GM23248 (cell line): ENCODE data around the gene HOXB2. TPM values are rescaled to one million over a fixed set of nuclear protein-coding genes. Genes with fewer than 3 reads are reported as not detected.
A peak's percentile ranks its signal among the peaks of the same experiment; 100 is the strongest.

Source experiments
- DNase-seq: peaks from one replicate; pipeline ENCODE4 v3.0.0-alpha.2; 2015
- H2AFZ ChIP-seq: fragments of 200-600 bp; sonication (generic); 2 replicates; pipeline ENCODE4 v1.6.1; 2016; ENCODE audit warnings: antibody characterized with exemption
- H3F3A ChIP-seq: fragments of 200-600 bp; sonication (generic); 2 replicates; pipeline ENCODE4 v1.6.1; 2016; ENCODE audit warnings: mild to moderate bottlenecking, antibody characterized with exemption, mixed run types; ENCODE audit not compliant: insufficient read depth
- H3K27ac ChIP-seq: fragments of 200-600 bp; sonication (generic); 2 replicates; pipeline ENCODE4 v1.5.1; 2016; ENCODE audit warnings: mild to moderate bottlenecking
- H3K27me3 ChIP-seq: fragments of 200-600 bp; sonication (generic); replicated peaks from 2 replicates; pipeline ENCODE4 v1.6.1; 2016; ENCODE audit warnings: mild to moderate bottlenecking; ENCODE audit not compliant: insufficient read depth
- H3K36me3 ChIP-seq: fragments of 200-600 bp; sonication (generic); 2 replicates; pipeline ENCODE4 v1.6.1; 2016; ENCODE audit warnings: low read depth, mild to moderate bottlenecking
- H3K4me1 ChIP-seq: fragments of 200-600 bp; sonication (generic); 2 replicates; pipeline ENCODE4 v1.6.1; 2016; ENCODE audit warnings: mild to moderate bottlenecking; ENCODE audit not compliant: insufficient read depth
- H3K4me2 ChIP-seq: fragments of 200-600 bp; sonication (generic); one replicate; pipeline ENCODE4 v1.6.1; 2016; ENCODE audit warnings: mild to moderate bottlenecking; ENCODE audit not compliant: unreplicated experiment
- H3K4me3 ChIP-seq: fragments of 200-600 bp; sonication (generic); 2 replicates; pipeline ENCODE4 v1.5.1; 2016; ENCODE audit warnings: mild to moderate bottlenecking
- H3K79me2 ChIP-seq: fragments of 200-600 bp; sonication (generic); 2 replicates; pipeline ENCODE4 v1.6.1; 2016; ENCODE audit warnings: mild to moderate bottlenecking; ENCODE audit not compliant: insufficient read depth
- H3K9ac ChIP-seq: fragments of 200-600 bp; sonication (generic); 2 replicates; pipeline ENCODE4 v1.6.1; 2016; ENCODE audit warnings: mild to moderate bottlenecking
- H3K9me2 ChIP-seq: fragments of 200-600 bp; sonication (generic); 2 replicates; pipeline ENCODE4 v1.6.1; 2016; ENCODE audit warnings: mixed run types, mild to moderate bottlenecking, moderate library complexity; ENCODE audit not compliant: insufficient read depth
- H3K9me3 ChIP-seq: fragments of 200-600 bp; sonication (generic); one replicate; pipeline ENCODE4 v1.6.1; 2017; ENCODE audit warnings: low read depth
- H4K20me1 ChIP-seq: fragments of 200-600 bp; sonication (generic); 2 replicates; pipeline ENCODE4 v1.6.0; 2016; ENCODE audit not compliant: insufficient read depth
- EZH2 ChIP-seq: fragments of 200-600 bp; sonication (generic); IDR thresholded peaks from 2 replicates; pipeline ENCODE4 v1.6.1; 2018; ENCODE audit warnings: antibody characterized with exemption, mild to moderate bottlenecking; ENCODE audit not compliant: insufficient read depth, poor library complexity, severe bottlenecking
- EZH2phosphoT487 ChIP-seq: fragments of 200-600 bp; sonication (generic); IDR thresholded peaks from 2 replicates; pipeline ENCODE4 v1.6.1; 2018; ENCODE audit warnings: antibody characterized with exemption, moderate library complexity, mild to moderate bottlenecking, low read depth; ENCODE audit not compliant: insufficient read depth
- WGBS, 2 experiments: methylation state at CpG; one replicate each; pipeline ENCODE4 v1.1.6; 2015 to 2017; ENCODE audit warnings: low lambda C conversion rate in 2 of 2, low coverage in 1 of 2; ENCODE audit errors: missing lambda C conversion rate in 2 of 2; 5-methylcytosine and 5-hydroxymethylcytosine counted together
- in situ Hi-C: fragments of 300-500 bp; cut with MboI; formaldehyde crosslinking; loops from 2 replicates; pipeline ENCODE4 v1.15.0; 2020
- polyA plus RNA-seq: library from polyadenylated mRNA; unstranded; fragments of >200 nt; fragmentation: Nextera tagmentation; extraction: Ambion mirVana; gene quantifications from 2 replicates; pipeline ENCODE4 v1.2.1, GENCODE V29; 2016
- total RNA-seq: library from RNA; depleted of rRNA; stranded (reverse); fragments of >200 nt; shearing (Covaris generic); gene quantifications from 2 replicates; pipeline ENCODE4 v1.2.3, GENCODE V29; 2014

HOXB2 gene
- total and polyA plus RNA-seq, 2 experiments from 2014 or later: 12.1 to 25.3 TPM

- DNase-seq: peak; percentile 49
- no peaks in the 10 kb centered on the region for H4K20me1 ChIP-seq
- H3K9me2 ChIP-seq: no peaks in the 10 kb centered on the region
- no peaks in the 10 kb centered on the region for H3K36me3 ChIP-seq
- no peaks in the 10 kb centered on the region for H3K9me3 ChIP-seq
- 72 to 77% methylated on average over 15 of the region's 15 CpGs for WGBS, 2 experiments
- in situ Hi-C loops: no loop called here
- H3K27ac ChIP-seq: no peak overlapping the region
- peaks cover 3% of the 10 kb centered on the region for H3F3A ChIP-seq
- no peak for TF ChIP-seq EZH2
- H3K4me2 ChIP-seq: no peak overlapping the region
- H2AFZ ChIP-seq: no peak overlapping the region
- peaks cover 3% of the 10 kb centered on the region for H3K4me1 ChIP-seq
- H3K9ac ChIP-seq: no peak overlapping the region
- H3K27me3 ChIP-seq: no peaks in the 10 kb centered on the region
- H3K4me3 ChIP-seq: no peak overlapping the region
- H3K79me2 ChIP-seq: peaks cover 82% of the 10 kb centered on the region
Measured at GRCh38 chr17:48561884-48562810, 17.2 kb upstream of the HOXB2 start.

- Histone ChIP-seq H3K4me1 (peaks cover 18% of the 10 kb centered on the region), H3K9ac (no peak overlapping the region), H2AFZ (no peak overlapping the region), H3K4me3 (no peak overlapping the region), H3K27me3 (no peaks in the 10 kb centered on the region), H3F3A (peaks cover 17% of the 10 kb centered on the region), H3K9me3 (no peaks in the 10 kb centered on the region), H3K36me3 (no peaks in the 10 kb centered on the region), H3K79me2 (peaks cover 64% of the 10 kb centered on the region), H3K4me2 (no peak overlapping the region), H3K27ac (no peak overlapping the region), H3K9me2 (no peaks in the 10 kb centered on the region), H4K20me1 (no peaks in the 10 kb centered on the region)
- no peak for TF ChIP-seq EZH2
- no peak for DNase-seq
- 73 to 78% methylated on average over 13 to 14 of the region's 14 CpGs for WGBS, 2 experiments
- in situ Hi-C loops: no loop called here
Measured at GRCh38 chr17:48559840-48560817, 15.2 kb upstream of the HOXB2 start.

GRCh38 chr17:48559122-48559839 lies 14.4 kb upstream of the HOXB2 start:
- no peaks in the 10 kb centered on the region for H3K9me2 ChIP-seq
- no peaks in the 10 kb centered on the region for H4K20me1 ChIP-seq
- no peak overlapping the region for H2AFZ ChIP-seq
- no peaks in the 10 kb centered on the region for H3K9me3 ChIP-seq
- H3F3A ChIP-seq: peaks cover 17% of the 10 kb centered on the region
- 88 to 92% methylated on average over 16 of the region's 16 CpGs for WGBS, 2 experiments
- no peak overlapping the region for H3K4me3 ChIP-seq
- in situ Hi-C loops: no loop called here
- no peak overlapping the region for H3K27ac ChIP-seq
- H3K4me2 ChIP-seq: no peak overlapping the region
- DNase-seq: no peak
- H3K79me2 ChIP-seq: peaks cover 69% of the 10 kb centered on the region
- no peak for TF ChIP-seq EZH2phosphoT487
- no peak for TF ChIP-seq EZH2
- no peaks in the 10 kb centered on the region for H3K36me3 ChIP-seq
- no peaks in the 10 kb centered on the region for H3K27me3 ChIP-seq
- peaks cover 22% of the 10 kb centered on the region for H3K4me1 ChIP-seq
- H3K9ac ChIP-seq: no peak overlapping the region

GRCh38 chr17:48558831-48559121 lies 13.9 kb upstream of the HOXB2 start:
- H3K4me3 ChIP-seq: no peak overlapping the region
- H3K9me3 ChIP-seq: no peaks in the 10 kb centered on the region
- TF ChIP-seq EZH2 (no peak), EZH2phosphoT487 (no peak)
- no peak overlapping the region for H3K9ac ChIP-seq
- H3K79me2 ChIP-seq: peaks cover 70% of the 10 kb centered on the region
- in situ Hi-C loops: no loop called here
- peaks cover 17% of the 10 kb centered on the region for H3F3A ChIP-seq
- no peaks in the 10 kb centered on the region for H3K27me3 ChIP-seq
- no peaks in the 10 kb centered on the region for H4K20me1 ChIP-seq
- H3K4me1 ChIP-seq: peaks cover 22% of the 10 kb centered on the region
- DNase-seq: no peak
- no peaks in the 10 kb centered on the region for H3K36me3 ChIP-seq
- H3K9me2 ChIP-seq: no peaks in the 10 kb centered on the region
- no peak overlapping the region for H2AFZ ChIP-seq
- no peak overlapping the region for H3K27ac ChIP-seq
- 89 to 96% methylated on average over 2 of the region's 2 CpGs for WGBS, 2 experiments
- H3K4me2 ChIP-seq: no peak overlapping the region
